ENCODE data around the gene EEPD1.
"Not testable (repeated sequence)": the region's sequence is repeated elsewhere in the genome, so short reads cannot be mapped to it uniquely, and the experiment has no call there.

Gene EEPD1

DNA sequence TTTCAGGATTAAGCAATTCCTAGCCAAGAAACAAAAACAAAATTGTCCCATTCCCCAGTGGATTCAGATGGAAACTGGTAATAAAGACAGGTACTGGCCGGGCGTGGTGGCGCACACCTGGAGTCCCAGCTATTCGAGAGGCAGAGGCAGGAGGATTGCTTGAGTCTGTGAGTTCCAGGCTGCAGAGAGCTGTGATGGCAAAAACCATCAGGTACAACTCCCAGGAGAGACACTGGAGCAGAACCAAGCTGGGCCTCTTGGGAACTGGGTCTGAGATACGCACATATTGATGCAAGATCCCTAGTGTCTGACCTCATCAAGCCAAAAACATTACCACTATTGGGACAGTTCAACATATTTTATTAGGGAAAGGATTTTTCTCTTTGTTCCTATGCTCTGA is 152.6 kb downstream of the EEPD1 start:
- no peak for DNase-seq

DNA sequence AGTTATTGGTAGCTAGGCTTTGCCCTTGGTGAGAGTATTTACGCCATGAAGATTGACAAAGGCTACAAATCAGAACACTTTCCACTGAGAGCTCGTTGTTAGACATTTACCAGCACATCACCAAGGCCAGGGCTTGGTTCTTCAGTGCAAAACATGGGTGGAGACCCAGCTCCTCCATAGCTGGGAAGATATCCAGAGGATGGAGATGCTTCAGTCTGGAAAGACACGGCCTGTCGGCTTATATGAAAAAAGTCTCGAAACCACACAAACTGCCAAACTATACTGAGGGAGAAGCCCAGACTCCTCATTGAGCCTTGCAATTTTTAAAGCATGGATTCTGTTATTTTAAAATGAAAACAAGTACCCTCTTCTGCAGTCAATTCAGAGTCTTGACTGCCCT is 153.2 kb downstream of the EEPD1 start:
- DNase-seq: no peak

DNA sequence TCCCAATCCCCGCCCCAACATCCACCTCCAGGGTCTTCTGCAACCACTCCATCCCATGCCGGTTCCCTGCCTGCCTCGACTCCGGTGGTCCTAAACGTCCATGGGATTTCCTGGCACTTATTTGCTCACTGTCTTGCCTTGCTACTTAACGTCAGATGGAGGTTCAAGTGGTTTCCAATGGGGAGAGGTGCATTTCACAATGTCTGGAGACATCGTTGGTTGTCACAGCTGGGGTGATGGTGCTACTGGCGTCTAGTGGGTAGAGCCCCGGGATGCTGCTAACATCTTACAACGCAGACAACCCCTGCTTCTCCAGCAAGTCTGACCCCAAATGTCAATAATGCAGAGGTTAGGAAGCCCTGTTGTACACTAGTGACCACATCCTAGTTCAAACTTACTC is 153.7 kb downstream of the EEPD1 start:
- no peak for DNase-seq

DNA sequence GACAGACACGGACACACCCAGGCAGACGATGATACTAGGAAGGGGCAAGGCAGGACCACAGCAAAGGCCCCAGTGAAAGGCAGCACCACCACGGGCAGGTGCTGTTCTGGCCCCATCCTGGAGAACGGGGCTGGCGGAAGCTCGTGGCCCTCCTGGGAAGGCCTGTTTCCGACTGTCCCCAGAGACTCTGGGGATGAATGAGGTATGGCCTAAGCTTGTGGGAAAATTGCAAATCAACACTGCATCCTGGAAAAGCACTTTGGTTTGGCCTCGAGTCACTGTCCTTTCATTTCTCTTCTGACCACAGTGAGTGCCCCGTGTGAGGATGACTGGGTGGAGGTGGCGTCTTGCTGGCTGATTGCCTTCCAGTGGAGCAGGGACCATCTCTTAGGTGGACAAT is 155.0 kb downstream of the EEPD1 start:
- DNase-seq: no peak

DNA sequence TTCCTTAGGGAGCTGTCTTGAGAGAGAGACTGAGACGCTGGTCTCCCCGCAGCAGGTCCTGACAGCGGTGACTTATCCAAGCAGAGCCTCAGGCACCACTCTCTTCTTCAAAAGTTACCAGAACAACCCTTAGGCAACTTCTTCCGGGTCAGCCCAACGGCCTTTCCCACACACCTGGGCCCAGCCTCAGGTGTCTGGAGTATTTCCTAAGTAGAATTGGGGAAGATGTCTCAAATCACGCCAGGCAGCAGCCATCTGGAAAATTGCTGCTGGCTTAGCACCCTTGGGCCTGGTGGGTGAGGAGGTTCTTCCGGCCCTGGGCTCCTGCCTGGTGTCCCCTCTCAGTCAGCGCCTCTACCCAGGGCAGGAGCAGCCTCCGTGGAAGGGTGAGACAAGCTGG is 156.2 kb downstream of the EEPD1 start:
- no peak for DNase-seq

DNA sequence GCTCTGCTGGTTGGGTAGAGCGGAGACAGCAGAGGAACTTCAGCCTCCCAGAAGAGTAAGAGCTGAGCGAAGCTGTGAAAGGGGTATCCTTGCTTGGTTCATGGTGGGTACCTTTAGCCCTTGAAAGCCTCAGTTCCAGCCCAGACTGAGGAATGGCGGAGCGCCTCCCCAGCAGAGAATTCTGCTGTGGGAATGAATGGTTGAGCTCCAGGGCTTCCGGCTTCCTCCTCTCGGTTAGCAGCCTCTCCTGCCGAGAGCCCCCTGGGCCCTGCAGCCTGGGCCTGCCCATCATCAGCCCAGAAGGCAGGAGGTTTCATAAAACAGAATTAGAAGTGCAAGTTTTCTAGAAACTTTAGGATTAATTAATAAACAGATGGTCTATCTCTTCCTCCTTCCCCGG is 156.7 kb downstream of the EEPD1 start:
- no peak for DNase-seq

DNA sequence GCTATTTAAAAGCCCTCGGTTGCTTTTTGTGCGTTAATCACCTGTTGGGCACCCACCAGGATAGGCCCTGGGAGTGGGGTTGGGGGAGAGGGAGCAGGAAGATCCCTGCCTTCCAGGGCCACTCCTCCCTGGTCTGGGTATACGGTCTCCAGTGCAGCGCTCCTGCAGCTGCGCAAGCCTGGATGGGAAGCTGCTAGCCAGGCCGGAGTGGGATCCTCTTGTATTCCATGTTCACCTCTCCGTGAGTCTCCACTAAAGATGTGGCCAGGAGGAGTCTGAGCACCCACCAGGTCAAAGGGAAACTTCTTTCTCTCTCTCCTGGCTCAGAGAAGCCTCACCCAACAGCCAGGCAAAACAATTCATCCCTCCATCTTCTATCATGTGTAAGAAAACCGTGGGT is 157.8 kb downstream of the EEPD1 start:
- no peak for DNase-seq

DNA sequence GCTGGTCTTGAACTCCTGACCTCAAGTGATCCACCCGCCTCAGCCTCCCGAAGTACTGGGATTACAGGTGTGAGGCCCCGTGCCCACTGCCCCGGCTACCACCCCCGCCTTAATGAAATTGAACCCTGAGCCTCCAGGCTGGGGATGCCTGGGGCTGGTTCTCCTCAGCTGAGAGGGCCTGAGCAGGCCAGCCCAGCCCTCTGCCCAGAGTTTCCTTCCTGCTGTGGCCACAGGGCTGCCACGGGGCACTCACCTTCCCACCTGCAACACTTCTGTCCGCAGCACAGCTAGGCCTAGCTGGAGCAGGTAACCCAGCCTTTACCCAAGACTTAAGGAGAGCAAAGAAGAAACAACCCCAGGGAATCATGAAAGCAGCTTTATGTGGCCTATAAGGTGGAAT is 158.5 kb downstream of the EEPD1 start:
- no peak for DNase-seq

DNA sequence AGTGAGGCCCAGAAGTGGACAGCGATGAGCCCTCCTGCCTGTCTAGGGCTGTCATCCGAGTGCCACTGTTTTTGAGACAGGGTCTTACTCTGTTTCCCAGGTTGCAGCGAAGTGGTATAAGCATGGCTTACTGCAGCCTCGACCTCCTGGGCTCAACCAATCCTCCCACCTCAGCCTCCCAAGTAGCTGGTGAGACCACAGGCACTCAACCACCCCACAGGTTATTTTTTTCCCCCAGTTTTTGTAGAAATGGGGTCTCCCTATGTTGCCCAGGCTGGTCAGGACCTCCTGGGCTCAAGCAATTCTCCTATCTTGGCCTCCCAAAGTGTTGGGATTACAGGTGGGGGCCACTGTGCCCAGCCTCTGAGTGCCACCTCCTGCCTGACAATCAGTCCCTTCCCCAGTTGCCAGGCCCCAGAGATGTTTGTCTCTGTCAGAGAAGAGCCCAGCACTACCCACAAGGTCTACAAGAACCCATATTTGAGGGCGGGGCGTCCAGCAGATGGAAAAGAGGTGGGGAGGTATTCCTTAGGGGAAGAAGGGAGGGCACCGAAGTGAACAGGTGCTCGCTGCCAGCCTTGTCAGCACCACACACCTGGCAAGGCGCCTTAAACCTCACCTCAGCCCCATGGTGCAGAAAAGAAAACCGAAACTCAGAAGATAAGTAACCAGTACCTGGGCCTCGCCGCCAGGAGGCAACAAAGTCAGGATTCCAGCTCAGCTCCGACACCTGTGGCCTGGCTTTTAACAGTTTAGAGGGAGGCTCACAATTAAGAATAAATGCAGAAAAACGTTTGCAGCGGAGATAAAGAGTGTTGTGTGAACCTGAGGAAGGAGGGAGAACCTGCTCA is 159.2 kb downstream of the EEPD1 start:
- DNase-seq: peak; percentile 89

DNA sequence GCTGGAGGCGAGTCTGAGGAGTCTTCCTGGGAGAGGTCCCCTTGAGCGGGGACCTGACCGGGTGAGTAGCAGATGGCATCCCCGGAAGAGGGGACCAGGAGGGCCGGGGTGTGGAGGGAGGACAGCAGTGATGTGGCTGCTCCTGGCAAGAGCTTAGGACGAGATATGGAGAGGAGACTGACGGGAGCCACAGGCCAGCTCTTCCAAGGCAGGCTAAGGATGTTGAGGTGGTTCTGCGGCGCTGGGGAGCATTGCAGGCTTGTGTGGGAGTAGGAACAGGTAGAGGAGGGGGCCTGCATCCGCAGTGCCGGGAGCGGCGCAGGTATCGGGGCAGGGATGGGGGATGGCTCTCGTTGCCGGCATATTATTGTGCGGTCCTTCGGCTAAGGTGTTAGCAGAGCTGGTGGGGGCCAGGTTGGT is 159.9 kb downstream of the EEPD1 start:
- peak; percentile 80 for DNase-seq

DNA sequence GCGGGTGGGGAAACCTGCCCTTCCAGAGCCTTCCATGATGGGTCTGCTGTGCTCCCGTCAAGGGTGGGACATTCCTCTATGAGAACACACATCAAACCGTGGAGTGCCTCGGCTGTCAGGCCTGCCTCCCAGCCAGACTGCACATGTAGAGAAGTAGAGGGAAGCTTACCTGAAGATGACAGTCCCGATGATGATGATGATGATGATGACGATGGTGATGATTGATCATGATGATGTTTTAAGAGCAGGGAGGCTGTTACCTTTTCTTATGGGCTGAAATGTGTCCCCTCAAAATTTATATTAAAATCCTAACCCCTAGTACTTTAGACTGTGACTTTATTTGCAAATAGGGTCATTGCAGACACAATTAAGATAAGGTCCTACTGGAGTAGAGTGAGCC is 160.6 kb downstream of the EEPD1 start:
- DNase-seq: no peak

DNA sequence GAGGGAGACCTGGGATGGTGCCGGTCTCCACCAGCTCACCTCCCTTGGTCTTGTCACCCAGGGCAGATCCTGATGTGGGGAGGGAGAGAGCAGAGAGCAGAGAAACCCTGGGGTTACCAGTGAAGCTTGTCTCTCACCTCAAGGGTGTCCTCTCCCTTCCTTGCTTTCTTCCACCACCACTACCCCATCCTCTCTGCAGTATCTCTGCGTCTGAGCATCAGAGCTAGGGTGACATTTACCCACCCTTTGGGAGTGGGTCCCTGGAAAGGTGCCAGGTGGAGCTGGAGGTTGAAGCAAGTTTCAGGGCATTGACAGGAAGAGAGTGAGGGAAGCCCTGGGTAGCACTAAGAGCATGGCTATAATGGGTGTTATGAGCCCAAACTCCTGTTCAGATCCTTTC is 161.4 kb downstream of the EEPD1 start:
- DNase-seq: no peak

DNA sequence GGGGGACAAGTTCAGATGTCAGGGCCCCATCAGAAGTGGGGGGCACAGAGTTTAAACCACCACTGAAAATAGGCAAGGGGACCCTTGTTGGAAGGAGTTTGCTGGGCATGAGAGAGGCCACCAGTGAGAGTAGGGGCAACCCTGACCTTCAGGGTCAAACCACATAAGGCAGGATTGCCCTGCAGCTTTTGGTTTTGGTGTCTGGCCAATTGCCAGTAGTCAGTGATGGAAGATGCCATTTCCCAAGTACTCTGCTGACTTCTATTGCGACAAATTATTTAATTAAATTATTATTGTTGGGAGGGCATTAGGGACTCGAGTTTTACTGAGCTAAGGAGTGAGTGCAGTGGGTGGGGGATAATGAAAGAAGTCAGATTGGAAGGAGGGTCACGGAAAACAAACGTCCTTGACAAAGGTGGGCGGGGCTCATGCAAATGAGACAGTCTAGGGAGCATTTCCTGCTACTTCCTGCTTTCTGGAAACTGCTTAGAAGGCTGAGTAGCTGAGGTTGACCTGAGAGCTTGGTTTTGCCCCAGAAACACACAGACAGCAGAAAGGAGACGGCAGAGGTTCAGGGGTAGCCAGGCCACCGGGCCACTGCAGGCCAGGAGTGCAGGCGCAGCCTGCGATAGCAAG is 162.4 kb downstream of the EEPD1 start:
- peak; percentile 38 for DNase-seq

DNA sequence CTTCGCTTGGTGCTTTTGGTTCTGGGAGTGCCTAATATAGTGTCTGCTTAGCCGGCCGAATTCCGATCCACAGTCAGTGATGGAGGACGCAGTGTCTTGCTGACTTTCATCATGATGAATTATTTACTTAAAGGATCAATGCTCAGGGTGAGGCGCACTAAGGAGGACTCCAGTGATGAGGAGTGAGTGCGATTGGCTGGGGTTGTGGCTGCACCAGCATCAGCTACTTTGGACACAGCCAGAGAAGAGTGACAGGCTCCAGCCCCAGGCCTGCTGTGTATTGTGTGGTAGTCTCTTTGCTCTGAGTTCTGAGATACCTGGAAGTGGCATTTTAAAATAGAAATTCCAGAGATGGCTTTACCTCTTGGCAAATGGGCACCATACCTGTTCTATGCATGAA is 163.3 kb downstream of the EEPD1 start:
- no peak for DNase-seq

DNA sequence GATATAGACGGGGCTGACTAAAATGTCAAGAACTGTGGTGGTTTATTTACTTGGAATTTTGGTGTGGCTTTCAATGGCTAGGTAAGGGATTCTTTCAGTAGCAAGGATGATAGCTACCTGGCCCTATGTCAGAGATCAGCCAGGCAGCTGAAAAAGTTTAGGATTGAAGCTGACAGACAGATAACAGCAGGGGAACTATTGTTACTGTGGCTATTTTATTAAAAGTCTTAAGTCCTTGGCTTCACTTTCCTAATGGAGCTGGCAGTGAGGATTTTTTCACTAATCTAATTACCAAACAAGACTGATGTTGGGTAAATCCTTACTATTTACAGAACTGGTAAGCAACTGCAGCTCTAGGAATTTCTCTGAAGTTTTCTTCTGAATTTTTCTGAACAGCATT is 164.2 kb downstream of the EEPD1 start:
- no peak for DNase-seq

DNA sequence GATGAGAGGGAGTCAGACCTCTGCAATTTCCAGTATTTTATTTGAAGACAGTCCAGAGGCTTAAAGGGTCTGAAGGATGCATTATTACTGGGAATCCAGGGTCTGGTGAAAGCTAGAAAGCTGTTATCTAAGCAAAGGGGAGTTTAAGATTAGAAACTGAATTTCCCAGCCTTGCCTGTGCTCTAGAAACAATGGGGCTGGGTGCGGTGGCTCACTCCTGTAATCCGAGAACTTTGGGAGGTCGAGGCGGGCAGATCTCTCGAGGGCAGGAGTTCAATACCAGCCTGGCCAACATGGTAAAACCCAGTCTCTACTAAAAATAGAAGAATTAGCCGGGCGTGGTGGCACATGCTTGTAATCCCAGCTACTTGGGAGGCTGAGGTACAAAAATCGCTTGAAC is 165.1 kb downstream of the EEPD1 start:
- DNase-seq: no peak

DNA sequence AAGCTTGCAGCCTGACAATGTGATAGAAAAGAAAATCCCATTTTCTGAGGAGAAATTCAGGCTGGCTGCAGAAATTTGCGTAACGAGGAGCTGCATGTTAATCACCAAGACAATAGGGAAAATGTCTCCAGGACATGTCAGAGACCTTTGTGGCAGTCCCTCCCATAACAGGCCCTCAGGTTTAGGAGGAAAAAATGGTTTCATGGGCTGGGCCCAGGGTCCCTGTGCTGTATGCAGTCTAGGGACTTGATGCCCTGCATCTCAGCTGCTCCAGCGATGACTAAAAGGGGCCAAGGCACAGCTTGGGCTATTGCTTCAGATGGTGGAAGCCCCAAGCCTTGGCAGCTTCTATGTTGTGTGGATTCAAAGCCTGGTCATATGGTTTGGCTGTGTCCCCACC is 168.2 kb downstream of the EEPD1 start:
- DNase-seq: not testable (repeated sequence)

DNA sequence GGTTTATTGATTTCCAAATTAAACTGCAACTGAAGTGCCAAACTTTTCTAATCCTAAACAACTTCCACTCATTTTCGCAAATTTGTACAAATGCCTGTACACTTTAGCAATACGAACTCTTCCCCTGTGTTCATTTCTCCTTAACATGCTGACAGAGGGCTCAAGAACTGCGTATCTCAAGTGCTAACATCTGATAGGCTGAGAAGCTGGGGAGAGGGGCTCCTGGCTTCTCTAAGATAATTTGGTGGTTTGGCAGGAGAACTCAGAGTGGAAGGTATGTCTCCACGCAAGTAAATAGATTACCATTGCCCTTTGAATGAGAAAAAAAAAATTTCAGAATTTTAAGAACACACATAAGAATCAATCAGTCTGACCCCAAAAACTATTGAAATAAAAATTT is 183.3 kb downstream of the EEPD1 start:
- no peak for DNase-seq

DNA sequence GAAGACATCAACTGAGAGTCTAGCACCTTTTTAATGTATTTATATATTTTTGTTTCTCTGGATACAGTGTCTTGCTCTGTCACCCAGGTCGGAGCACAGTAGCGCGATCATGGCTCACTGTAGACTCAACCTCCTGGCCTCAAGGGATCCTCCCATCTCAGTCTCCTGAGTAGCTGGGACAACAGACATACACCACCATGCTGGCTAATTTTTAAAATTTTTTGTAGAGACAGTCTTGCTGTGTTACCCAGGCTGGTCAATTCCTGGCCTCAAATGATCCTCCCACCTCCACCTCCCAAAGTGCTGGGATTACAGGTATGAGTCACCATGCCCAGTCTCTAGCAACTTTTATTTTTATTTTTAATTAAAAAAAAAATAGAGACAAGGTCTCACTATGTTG is 185.2 kb downstream of the EEPD1 start:
- DNase-seq: no peak

DNA sequence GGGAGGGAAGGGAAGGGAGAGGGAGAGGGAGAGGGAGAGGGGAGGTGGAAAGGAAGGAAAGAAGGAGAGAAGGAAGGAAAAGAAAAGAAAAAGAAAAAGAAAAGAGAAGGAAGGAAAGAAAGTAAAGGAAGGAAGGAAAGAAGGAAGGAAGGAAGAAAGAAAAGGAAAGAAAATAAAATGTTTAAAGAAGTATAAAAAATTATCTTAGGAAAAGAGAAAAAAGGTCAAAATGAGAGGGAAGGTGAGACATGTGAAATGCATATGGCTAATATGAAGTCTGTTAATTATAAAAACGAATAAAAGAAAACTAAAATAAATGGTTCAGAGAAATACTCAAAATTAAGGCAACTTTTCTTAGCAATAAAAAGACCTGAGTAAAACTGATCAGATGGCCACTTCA is 190.5 kb downstream of the EEPD1 start:
- no peak for DNase-seq

DNA sequence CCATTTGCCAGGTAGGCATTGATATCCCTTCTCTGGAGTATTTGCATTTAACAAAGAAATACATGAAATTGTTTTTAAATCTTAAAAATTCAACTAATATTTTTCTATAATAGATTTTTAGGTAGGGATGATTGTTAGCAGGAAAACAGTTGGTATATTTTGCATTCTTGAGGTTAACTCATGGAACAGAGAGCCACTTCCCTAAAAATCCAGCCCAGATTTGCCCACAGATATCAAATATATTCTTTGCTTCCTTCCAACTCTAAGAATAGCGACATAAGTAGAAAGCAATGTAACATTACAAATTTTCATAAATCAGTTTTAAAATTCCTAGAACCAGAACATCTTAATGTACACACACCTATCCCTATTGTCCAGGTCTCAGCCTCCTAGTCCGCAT is 191.6 kb downstream of the EEPD1 start:
- no peak for DNase-seq

DNA sequence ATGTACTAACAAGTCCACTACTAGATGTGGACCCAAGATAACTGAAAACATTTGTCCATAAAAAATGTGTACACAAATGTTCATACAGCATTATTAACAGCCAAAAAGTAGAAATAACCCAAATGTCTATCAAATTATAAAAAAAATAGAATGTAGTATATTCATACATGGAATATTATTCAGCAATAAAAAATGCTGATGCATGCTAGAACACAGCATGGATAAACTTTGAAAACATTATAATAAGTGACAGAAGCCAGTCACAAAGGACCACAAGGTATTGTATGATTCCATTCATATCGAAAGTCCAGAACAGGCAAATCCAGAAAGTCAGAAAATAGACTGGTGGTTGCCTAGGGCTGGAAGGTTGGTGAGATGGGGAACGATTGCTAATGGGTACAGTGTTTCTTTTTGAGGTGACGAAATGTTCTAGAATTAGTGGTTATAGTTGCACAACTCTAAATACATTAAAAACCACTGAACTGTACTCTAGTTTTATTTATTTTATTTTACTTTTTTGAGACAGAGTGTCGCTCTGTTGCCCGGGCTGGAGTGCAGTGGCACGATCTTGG is 193.3 kb downstream of the EEPD1 start:
- no peak for DNase-seq

DNA sequence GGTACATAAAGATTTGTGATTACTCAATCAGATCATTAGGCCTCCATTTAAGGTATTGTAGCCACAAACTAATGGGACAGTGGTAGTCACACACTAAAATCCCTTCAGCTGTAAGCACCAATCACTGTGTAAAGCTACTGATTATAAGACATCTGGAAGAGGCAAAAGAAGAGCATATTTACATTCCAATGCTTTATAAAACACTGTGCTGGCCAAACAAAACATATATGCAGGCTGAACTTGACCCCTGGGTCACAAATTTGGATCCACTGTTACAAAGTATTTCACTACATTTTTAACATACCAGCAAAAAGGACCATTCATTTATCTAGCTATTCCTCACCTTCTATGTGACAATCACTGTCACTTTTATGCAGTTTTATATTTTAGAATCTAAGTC is 195.2 kb downstream of the EEPD1 start:
- DNase-seq: no peak

DNA sequence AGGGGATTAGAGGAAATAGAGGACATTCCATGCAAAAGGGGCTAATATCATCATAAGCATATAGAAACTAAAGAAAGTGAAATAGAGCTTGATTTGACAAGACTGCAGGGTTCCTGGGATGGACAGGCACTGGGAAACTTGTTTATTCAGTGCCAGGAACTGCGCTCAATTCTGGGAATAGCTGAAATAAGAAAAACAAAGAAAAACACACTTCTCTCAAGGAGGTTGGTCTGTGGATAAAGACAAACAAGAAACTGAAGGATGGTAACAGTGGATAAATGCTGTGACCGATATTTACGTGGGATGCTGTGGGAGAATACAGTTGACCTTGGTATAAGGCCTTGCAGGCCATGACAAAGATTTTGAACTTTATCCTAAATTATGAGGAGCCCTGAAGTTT is 195.7 kb downstream of the EEPD1 start:
- DNase-seq: no peak

DNA sequence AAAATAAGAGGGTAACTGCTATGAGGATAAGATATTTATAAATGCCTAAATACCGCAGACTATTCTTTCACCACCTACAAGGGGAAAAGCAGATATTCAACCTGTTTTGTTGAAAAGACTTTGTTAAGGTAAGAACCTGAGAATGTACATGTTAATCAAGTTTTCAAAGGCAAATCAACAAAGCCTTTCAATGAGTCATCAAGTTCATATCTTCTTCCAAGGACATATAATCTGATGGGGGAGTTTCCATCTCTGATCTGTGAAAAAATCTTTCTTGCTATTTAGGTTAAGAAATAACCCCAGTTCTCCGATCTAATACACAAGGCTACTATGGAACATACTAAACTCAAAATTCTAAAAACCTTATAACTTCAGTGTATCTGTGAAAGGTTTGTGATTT is 196.6 kb downstream of the EEPD1 start:
- no peak for DNase-seq
